MM.1S (cell line): Measurements from ENCODE around the gene ATG10.

ENCODE experiments used
- EZH2phosphoT487 ChIP-seq: fragments of 300-600 bp; sonication (generic); IDR thresholded peaks from 2 replicates; pipeline ENCODE4 v1.6.1; 2018; ENCODE audit warnings: antibody characterized with exemption, low read length
- TF ChIP-seq, protein P1 (sequence below): fragments of 300-600 bp; sonication (generic); IDR thresholded peaks from 2 replicates; pipeline ENCODE4 v1.5.1; 2016; ENCODE audit warnings: antibody characterized with exemption, low read length, mixed read lengths

DNA sequence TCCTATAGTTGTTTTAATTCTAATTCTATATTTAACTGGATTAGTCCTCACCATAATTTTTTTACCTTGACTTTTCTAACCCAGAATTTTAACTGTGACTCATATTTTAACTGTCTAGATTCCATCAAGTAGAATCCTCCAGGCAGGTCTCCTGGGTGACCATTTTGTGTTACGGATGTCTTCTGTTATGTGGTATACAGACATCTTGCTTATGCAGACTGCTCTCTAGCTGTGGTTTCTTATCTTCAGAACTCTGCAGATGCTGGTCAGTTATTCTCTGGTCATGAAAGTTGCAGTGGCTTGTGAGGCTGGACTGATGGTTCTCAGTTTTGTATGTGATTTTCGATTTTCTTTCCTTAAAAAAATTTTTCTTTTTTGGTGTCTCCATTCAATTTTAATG lies 139.4 kb downstream of the ATG10 start:
- TF ChIP-seq, protein P1, sequence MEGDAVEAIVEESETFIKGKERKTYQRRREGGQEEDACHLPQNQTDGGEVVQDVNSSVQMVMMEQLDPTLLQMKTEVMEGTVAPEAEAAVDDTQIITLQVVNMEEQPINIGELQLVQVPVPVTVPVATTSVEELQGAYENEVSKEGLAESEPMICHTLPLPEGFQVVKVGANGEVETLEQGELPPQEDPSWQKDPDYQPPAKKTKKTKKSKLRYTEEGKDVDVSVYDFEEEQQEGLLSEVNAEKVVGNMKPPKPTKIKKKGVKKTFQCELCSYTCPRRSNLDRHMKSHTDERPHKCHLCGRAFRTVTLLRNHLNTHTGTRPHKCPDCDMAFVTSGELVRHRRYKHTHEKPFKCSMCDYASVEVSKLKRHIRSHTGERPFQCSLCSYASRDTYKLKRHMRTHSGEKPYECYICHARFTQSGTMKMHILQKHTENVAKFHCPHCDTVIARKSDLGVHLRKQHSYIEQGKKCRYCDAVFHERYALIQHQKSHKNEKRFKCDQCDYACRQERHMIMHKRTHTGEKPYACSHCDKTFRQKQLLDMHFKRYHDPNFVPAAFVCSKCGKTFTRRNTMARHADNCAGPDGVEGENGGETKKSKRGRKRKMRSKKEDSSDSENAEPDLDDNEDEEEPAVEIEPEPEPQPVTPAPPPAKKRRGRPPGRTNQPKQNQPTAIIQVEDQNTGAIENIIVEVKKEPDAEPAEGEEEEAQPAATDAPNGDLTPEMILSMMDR = no peak
- no peak for TF ChIP-seq EZH2phosphoT487
